Measurements from ENCODE around the gene INPP5K.
A peak's percentile ranks its signal among the peaks of the same experiment; 100 is the strongest.

GRCh38 chr17:1455797-1456599 is 60.4 kb downstream of the INPP5K start, which contains the start of gene CRK:
- TF ChIP-seq CTCF (IDR thresholded peaks at IDR 0.05) (peak; percentile 7), EZH2 (IDR thresholded peaks at IDR 0.05; ENCODE audit: borderline replicate concordance, insufficient read depth, low read depth, low read length, poor library complexity, severe bottlenecking) (no peak)

All from B cell (primary cell).